Measurements from ENCODE around the gene CCDC175. TPM values are rescaled to one million over a fixed set of nuclear protein-coding genes. Genes with fewer than 3 reads are reported as not detected.
A peak's percentile ranks its signal among the peaks of the same experiment; 100 is the strongest.

The CCDC175 gene
- total RNA-seq, 1 experiment from 2014 or later = not detected

GRCh38 chr14:59580911-59581310, 4.3 kb upstream of the CCDC175 start:
- H3K79me2 ChIP-seq (ENCODE audit: low read depth) = no peaks in the 10 kb centered on the region
- H3K9me2 ChIP-seq (ENCODE audit: insufficient read depth) = no peaks in the 10 kb centered on the region
- no peaks in the 10 kb centered on the region for H3K27me3 ChIP-seq (ENCODE audit: insufficient read depth, low read depth)
- H3F3A ChIP-seq (ENCODE audit: insufficient read depth, low read depth) = no peaks in the 10 kb centered on the region
- no TSS peak for BruUV-seq (replicated peaks)
- no peak for DNase-seq
- H3K36me3 ChIP-seq (ENCODE audit: low read depth) = no peaks in the 10 kb centered on the region
- intact Hi-C loops (cut with micrococcal nuclease; ENCODE audit: unreplicated experiment) = no loop called here
- POLR2A ChIA-PET (ENCODE audit: unreplicated experiment) = no interaction called here
- no peak overlapping the region for H3K27ac ChIP-seq
- H2AFZ ChIP-seq = no peak overlapping the region
- CTCF ChIA-PET = no interaction called here
- no peak for TF ChIP-seq CTCF (conservative IDR thresholded peaks at IDR 0.05)
- TF ChIP-seq EZH2 (IDR thresholded peaks at IDR 0.05; ENCODE audit: low read depth) = no peak
- H3K4me3 ChIP-seq = no peak overlapping the region
- H3K9me3 ChIP-seq (ENCODE audit: insufficient read depth, low read depth) = no peaks in the 10 kb centered on the region
- H3K4me2 ChIP-seq = no peak overlapping the region
- H4K20me1 ChIP-seq (ENCODE audit: insufficient read depth) = no peaks in the 10 kb centered on the region
- no peaks in the 10 kb centered on the region for H3K4me1 ChIP-seq (replicated peaks; ENCODE audit: insufficient read depth)

GRCh38 chr14:59570122-59570521, 6.5 kb downstream of the CCDC175 start:
- no peak overlapping the region for H3K4me3 ChIP-seq
- no peaks in the 10 kb centered on the region for H3K9me3 ChIP-seq (ENCODE audit: insufficient read depth, low read depth)
- no peaks in the 10 kb centered on the region for H3K27me3 ChIP-seq (ENCODE audit: insufficient read depth, low read depth)
- H3K27ac ChIP-seq = no peak overlapping the region
- no peaks in the 10 kb centered on the region for H3K4me1 ChIP-seq (replicated peaks; ENCODE audit: insufficient read depth)
- H3K9me2 ChIP-seq (ENCODE audit: insufficient read depth) = no peaks in the 10 kb centered on the region
- TF ChIP-seq EZH2 (IDR thresholded peaks at IDR 0.05; ENCODE audit: low read depth) (no peak), CTCF (conservative IDR thresholded peaks at IDR 0.05) (peak; percentile 28; the same call in 1 of the 2 replicates)
- DNase-seq = no peak
- no peak overlapping the region for H3K4me2 ChIP-seq
- H3K36me3 ChIP-seq (ENCODE audit: low read depth) = no peaks in the 10 kb centered on the region
- no peaks in the 10 kb centered on the region for H3F3A ChIP-seq (ENCODE audit: insufficient read depth, low read depth)
- no peaks in the 10 kb centered on the region for H3K79me2 ChIP-seq (ENCODE audit: low read depth)
- no peaks in the 10 kb centered on the region for H4K20me1 ChIP-seq (ENCODE audit: insufficient read depth)
- CTCF ChIA-PET = interaction anchor here (0.7 kb wide), 1 partner anchor 407 kb away, joined by 3 read pairs; no protein-coding TSS in a partner anchor
- POLR2A ChIA-PET (ENCODE audit: unreplicated experiment) = interaction anchor here (0.6 kb wide), 1 partner anchor 14 kb away, joined by 5 read pairs; no protein-coding TSS in a partner anchor
- no peak overlapping the region for H2AFZ ChIP-seq
- intact Hi-C loops (cut with micrococcal nuclease; ENCODE audit: unreplicated experiment) = no loop called here
- BruUV-seq (replicated peaks) = no TSS peak

GRCh38 chr14:59566725-59567124, 9.9 kb downstream of the CCDC175 start:
- Histone ChIP-seq H3F3A (ENCODE audit: insufficient read depth, low read depth) (no peaks in the 10 kb centered on the region), H3K36me3 (ENCODE audit: low read depth) (no peaks in the 10 kb centered on the region), H3K9me2 (ENCODE audit: insufficient read depth) (no peaks in the 10 kb centered on the region), H3K4me3 (no peak overlapping the region), H3K27ac (no peak overlapping the region), H3K4me2 (no peak overlapping the region), H3K9me3 (ENCODE audit: insufficient read depth, low read depth) (no peaks in the 10 kb centered on the region), H3K4me1 (replicated peaks; ENCODE audit: insufficient read depth) (no peaks in the 10 kb centered on the region), H3K79me2 (ENCODE audit: low read depth) (no peaks in the 10 kb centered on the region), H2AFZ (no peak overlapping the region), H4K20me1 (ENCODE audit: insufficient read depth) (no peaks in the 10 kb centered on the region), H3K27me3 (ENCODE audit: insufficient read depth, low read depth) (no peaks in the 10 kb centered on the region)
- DNase-seq = no peak
- no TSS peak for BruUV-seq (replicated peaks)
- POLR2A ChIA-PET (ENCODE audit: unreplicated experiment) = no interaction called here
- CTCF ChIA-PET = interaction anchor here (1.0 kb wide), 1 partner anchor 60 kb away, joined by 3 read pairs; no protein-coding TSS in a partner anchor
- TF ChIP-seq CTCF (conservative IDR thresholded peaks at IDR 0.05) (no peak), EZH2 (IDR thresholded peaks at IDR 0.05; ENCODE audit: low read depth) (no peak)
- intact Hi-C loops (cut with micrococcal nuclease; ENCODE audit: unreplicated experiment) = no loop called here
